Smooth muscle cell (in vitro differentiated cells): ENCODE results near the gene ACADVL. TPM values are rescaled to one million over a fixed set of nuclear protein-coding genes. Genes with fewer than 3 reads are reported as not detected.

Source experiments
- DNase-seq: peaks from one replicate; lab custom pipeline; 2025; ENCODE audit not compliant: unreplicated experiment; lab: John Stamatoyannopoulos, UW
- H2AFZ ChIP-seq: fragments of 200-600 bp; sonication (generic); 2 replicates; pipeline ENCODE4 v1.6.0; 2016; ENCODE audit warnings: antibody characterized with exemption, low read depth, mild to moderate bottlenecking
- H3F3A ChIP-seq: fragments of 200-600 bp; sonication (generic); 2 replicates; pipeline ENCODE4 v1.6.0; 2017; ENCODE audit warnings: antibody characterized with exemption, low read depth
- H3K27ac ChIP-seq: fragments of 200-600 bp; sonication (generic); 2 replicates; pipeline ENCODE4 v1.5.1; 2016; ENCODE audit warnings: low read depth, mild to moderate bottlenecking
- H3K27me3 ChIP-seq: fragments of 200-600 bp; sonication (generic); 2 replicates; pipeline ENCODE4 v1.6.1; 2016; ENCODE audit warnings: low read depth, mild to moderate bottlenecking
- H3K36me3 ChIP-seq: fragments of 200-600 bp; sonication (generic); 2 replicates; pipeline ENCODE4 v1.5.1; 2016; ENCODE audit warnings: low read depth
- H3K4me1 ChIP-seq: fragments of 200-600 bp; sonication (generic); 2 replicates; pipeline ENCODE4 v1.5.1; 2016; ENCODE audit warnings: low read depth
- H3K4me2 ChIP-seq: fragments of 200-600 bp; sonication (generic); 2 replicates; pipeline ENCODE4 v1.6.0; 2016; ENCODE audit warnings: mild to moderate bottlenecking
- H3K4me3 ChIP-seq: fragments of 200-600 bp; sonication (generic); 2 replicates; pipeline ENCODE4 v1.5.1; 2016; ENCODE audit warnings: mild to moderate bottlenecking
- H3K79me2 ChIP-seq: fragments of 200-600 bp; sonication (generic); 2 replicates; pipeline ENCODE4 v1.6.0; 2016; ENCODE audit warnings: low read depth, mild to moderate bottlenecking
- H3K9ac ChIP-seq: fragments of 200-600 bp; sonication (generic); 2 replicates; pipeline ENCODE4 v1.6.0; 2016; ENCODE audit warnings: low read depth
- H3K9me3 ChIP-seq: fragments of 200-600 bp; sonication (generic); replicated peaks from 2 replicates; pipeline ENCODE4 v1.5.1; 2016; ENCODE audit warnings: low read depth
- H4K20me1 ChIP-seq: fragments of 200-600 bp; sonication (generic); 2 replicates; pipeline ENCODE4 v1.6.0; 2016; ENCODE audit warnings: low read depth
- CTCF ChIP-seq: fragments of 200-600 bp; sonication (generic); IDR thresholded peaks from 2 replicates; pipeline ENCODE4 v1.5.1; 2017; ENCODE audit warnings: borderline replicate concordance, mild to moderate bottlenecking, antibody characterized with exemption; ENCODE audit not compliant: insufficient read depth, poor library complexity, severe bottlenecking
- WGBS: methylation state at CpG from one replicate; pipeline ENCODE4 v1.1.7; 2016; ENCODE audit warnings: low lambda C conversion rate; 5-methylcytosine and 5-hydroxymethylcytosine counted together
- polyA plus RNA-seq: library from polyadenylated mRNA; unstranded; fragments of >200 nt; fragmentation: Nextera tagmentation; extraction: Ambion mirVana; gene quantifications from 2 replicates; pipeline ENCODE4 v1.2.1, GENCODE V29; 2016
- total RNA-seq: library from RNA; depleted of rRNA; stranded (reverse); fragments of >200 nt; gene quantifications from 2 replicates; pipeline ENCODE4 v1.2.3, GENCODE V29; 2014

Gene ACADVL
- total and polyA plus RNA-seq, 2 experiments from 2014 or later, result 185 to 331 TPM

GRCh38 chr17:7250695-7251627, 31.2 kb downstream of the ACADVL start:
- peaks cover 18% of the 10 kb centered on the region for H3K4me1 ChIP-seq
- H2AFZ ChIP-seq, result peak overlapping the region; percentile 71
- H3K27ac ChIP-seq, result peak overlapping the region; percentile 99
- no peaks in the 10 kb centered on the region for H3K36me3 ChIP-seq
- no peak for DNase-seq
- peaks cover 60% of the 10 kb centered on the region for H3K79me2 ChIP-seq
- WGBS, result 3% methylated on average over 23 of the region's 55 CpGs
- H3F3A ChIP-seq, result no peaks in the 10 kb centered on the region
- no peaks in the 10 kb centered on the region for H3K9me3 ChIP-seq
- peaks cover 8% of the 10 kb centered on the region for H4K20me1 ChIP-seq
- peak overlapping the region; percentile 91 for H3K4me2 ChIP-seq
- peak overlapping the region; percentile 100 for H3K4me3 ChIP-seq
- peak overlapping the region; percentile 97 for H3K9ac ChIP-seq
- TF ChIP-seq CTCF, result no peak
- no peaks in the 10 kb centered on the region for H3K27me3 ChIP-seq

- Histone ChIP-seq H3K27me3 (no peaks in the 10 kb centered on the region), H3K27ac (peak within 1 kb of the TSS; percentile 99), H3K9me3 (no peaks in the 10 kb centered on the region), H3K9ac (peak within 1 kb of the TSS; percentile 97), H3K4me1 (peaks cover 18% of the 10 kb centered on the region), H2AFZ (peak within 1 kb of the TSS; percentile 73), H3K4me2 (peak within 1 kb of the TSS; percentile 91), H3K4me3 (peak within 1 kb of the TSS; percentile 100), H3K79me2 (peaks cover 54% of the 10 kb centered on the region), H3F3A (no peaks in the 10 kb centered on the region), H3K36me3 (no peaks in the 10 kb centered on the region), H4K20me1 (peaks cover 8% of the 10 kb centered on the region)
- no peak for TF ChIP-seq CTCF
- WGBS, result 0% methylated on average over 17 of the region's 41 CpGs
- DNase-seq, result peak; percentile 98
Measured at GRCh38 chr17:7251661-7252175, 32.0 kb downstream of the ACADVL start, which contains the start of gene CTDNEP1. CTDNEP1 (minus strand) TSS chr17:7251734; CDS start chr17:7251296, 438 bp downstream.

- Histone ChIP-seq H2AFZ (peak within 1 kb of the TSS; percentile 73), H3K27me3 (no peaks in the 10 kb centered on the region), H3K27ac (peak within 1 kb of the TSS; percentile 99), H3F3A (no peaks in the 10 kb centered on the region), H3K4me2 (peak within 1 kb of the TSS; percentile 91), H3K4me3 (peak within 1 kb of the TSS; percentile 100), H3K9ac (peak within 1 kb of the TSS; percentile 97), H4K20me1 (peaks cover 8% of the 10 kb centered on the region), H3K36me3 (no peaks in the 10 kb centered on the region), H3K9me3 (no peaks in the 10 kb centered on the region), H3K79me2 (peaks cover 47% of the 10 kb centered on the region), H3K4me1 (peaks cover 18% of the 10 kb centered on the region)
- peak; percentile 95 for DNase-seq
- TF ChIP-seq CTCF, result no peak
- 3% methylated on average over 49 of the region's 55 CpGs for WGBS
Measured at GRCh38 chr17:7252176-7253043, 32.7 kb downstream of the ACADVL start, which contains the start of gene ELP5. ELP5 (plus strand) TSS chr17:7252215; CDS start chr17:7252551, 336 bp downstream.
